Measurements from ENCODE around the gene CYTH1. TPM values are rescaled to one million over a fixed set of nuclear protein-coding genes. Genes with fewer than 3 reads are reported as not detected.

The CYTH1 gene
- total RNA-seq = 9.9 and 11.9 TPM in 2 replicates

GRCh38 chr17:78781893-78782304 is at the start of gene CYTH1:
Gene CYTH1 (minus strand): TSS chr17:78782273. CDS start chr17:78782223, 50 bp downstream.

Small RNA genes lying within 50 kb of the gene (small RNA-seq; reads per million reads assigned to genes)
- not detected for gene RNU6-638P

Other genes with a start within 250 kb of the CYTH1 start
- gene DNAH17, start 204.9 kb downstream of the CYTH1 start, total RNA-seq = under 0.01 TPM in 1 of 2 replicates, not detected in the other
- 29.8 and 43.6 TPM in 2 replicates for gene USP36, start 58.5 kb upstream of the CYTH1 start, total RNA-seq
- 2.9 and 3.7 TPM in 2 replicates for gene CEP295NL, start 120.9 kb upstream of the CYTH1 start, total RNA-seq
- 99.7 and 129 TPM in 2 replicates for gene TIMP2, start 143.1 kb upstream of the CYTH1 start, total RNA-seq
- gene LGALS3BP, start 197.7 kb upstream of the CYTH1 start, total RNA-seq = 211 and 369 TPM in 2 replicates
- 55.5 and 67.2 TPM in 2 replicates for gene CANT1, start 227.5 kb upstream of the CYTH1 start, total RNA-seq
- 27.2 and 40.8 TPM in 2 replicates for gene C1QTNF1, start 241.9 kb upstream of the CYTH1 start, total RNA-seq